Cardiac fibroblast (primary cell): ENCODE measurements around the gene SAMD10.
"Not testable (repeated sequence)": the region's sequence is repeated elsewhere in the genome, so short reads cannot be mapped to it uniquely, and the experiment has no call there.

Source experiments
- DNase-seq, 2 donors: peaks; one replicate each; pipeline versions ENCODE4 v3.0.0 to v3.0.0-alpha.2; 2010; ENCODE audit warnings: low read depth in 2 of 2
- H3K4me3 ChIP-seq, 2 donors: replicated peaks in 1 of 2; 1 replicate in 1 of 2; 2 replicates in 1 of 2; pipeline ENCODE4 v1.5.1; 2011; ENCODE audit warnings: low read depth in 2 of 2, low read length in 2 of 2, mild to moderate bottlenecking in 2 of 2, moderate library complexity in 1 of 2
- TF ChIP-seq, protein P1 (sequence below): IDR thresholded peaks from one replicate; pipeline ENCODE4 v1.5.1; 2011; ENCODE audit warnings: low read depth, mild to moderate bottlenecking, low read length, inconsistent platforms

The SAMD10 gene

DNA sequence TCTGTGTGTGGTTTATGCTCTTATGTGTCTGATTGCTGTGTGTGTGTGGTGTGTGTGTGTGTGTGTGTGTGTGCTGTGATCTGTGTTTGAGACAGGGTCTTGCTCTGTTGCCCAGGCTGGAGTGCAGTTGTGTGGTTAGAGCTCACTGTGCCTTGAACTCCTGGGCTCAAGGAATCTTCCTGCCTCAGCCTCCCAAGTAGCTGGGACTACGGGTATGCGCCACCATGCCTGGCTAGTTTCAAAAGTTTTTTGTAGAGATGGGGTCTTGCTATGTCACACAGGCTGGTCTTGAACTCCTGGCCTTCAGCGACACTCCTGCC, 6.3 kb downstream of the SAMD10 start:
- TF ChIP-seq, protein P1, sequence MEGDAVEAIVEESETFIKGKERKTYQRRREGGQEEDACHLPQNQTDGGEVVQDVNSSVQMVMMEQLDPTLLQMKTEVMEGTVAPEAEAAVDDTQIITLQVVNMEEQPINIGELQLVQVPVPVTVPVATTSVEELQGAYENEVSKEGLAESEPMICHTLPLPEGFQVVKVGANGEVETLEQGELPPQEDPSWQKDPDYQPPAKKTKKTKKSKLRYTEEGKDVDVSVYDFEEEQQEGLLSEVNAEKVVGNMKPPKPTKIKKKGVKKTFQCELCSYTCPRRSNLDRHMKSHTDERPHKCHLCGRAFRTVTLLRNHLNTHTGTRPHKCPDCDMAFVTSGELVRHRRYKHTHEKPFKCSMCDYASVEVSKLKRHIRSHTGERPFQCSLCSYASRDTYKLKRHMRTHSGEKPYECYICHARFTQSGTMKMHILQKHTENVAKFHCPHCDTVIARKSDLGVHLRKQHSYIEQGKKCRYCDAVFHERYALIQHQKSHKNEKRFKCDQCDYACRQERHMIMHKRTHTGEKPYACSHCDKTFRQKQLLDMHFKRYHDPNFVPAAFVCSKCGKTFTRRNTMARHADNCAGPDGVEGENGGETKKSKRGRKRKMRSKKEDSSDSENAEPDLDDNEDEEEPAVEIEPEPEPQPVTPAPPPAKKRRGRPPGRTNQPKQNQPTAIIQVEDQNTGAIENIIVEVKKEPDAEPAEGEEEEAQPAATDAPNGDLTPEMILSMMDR = no peak
- no peak overlapping the region for H3K4me3 ChIP-seq
- DNase-seq = no peak

DNA sequence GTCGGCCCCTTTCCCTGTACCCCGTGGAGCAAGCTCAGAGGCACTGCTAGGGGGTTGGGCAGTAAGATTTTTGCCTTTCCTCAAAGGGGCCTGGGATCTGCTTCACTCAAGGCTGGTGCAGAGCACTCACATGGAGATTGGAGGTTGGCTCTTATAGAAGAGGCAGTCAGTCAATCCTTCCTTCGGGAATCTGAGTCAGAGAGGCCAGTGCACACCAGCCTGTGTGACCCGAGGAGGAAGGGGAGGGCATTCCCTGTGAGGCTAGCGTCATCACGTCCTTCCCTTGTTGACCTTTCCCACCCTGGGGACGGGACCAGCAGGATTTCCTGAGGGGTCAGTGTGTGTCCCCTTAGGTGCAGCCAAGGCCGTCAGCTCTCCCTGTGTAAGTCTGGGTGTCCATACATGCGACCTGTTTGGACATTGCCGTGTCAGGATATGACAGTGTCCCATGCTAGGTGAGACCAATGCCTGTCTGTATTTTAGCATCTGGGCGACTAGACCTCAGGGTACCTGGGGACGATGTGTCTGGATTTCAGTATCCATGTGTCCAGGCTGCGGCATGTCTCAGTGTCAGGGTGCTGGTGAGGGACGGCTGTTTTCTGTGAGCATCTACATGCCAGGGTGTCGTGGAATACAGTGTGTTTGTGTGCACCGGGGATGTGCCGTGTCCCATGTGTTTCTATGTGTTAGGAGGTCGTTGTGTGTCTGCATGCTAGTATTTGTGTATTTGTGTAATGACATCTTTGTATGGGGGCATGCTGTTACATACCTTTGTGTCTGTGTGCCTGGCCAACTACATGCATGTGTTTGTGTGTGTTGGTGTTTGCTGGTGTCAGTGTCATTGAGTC, 6.9 kb downstream of the SAMD10 start:
- no peak overlapping the region for H3K4me3 ChIP-seq
- peak in 1 of 2 donors; percentile 19 for DNase-seq
- TF ChIP-seq, protein P1 = no peak

GRCh38 chr20:63971960-63972311, 7.5 kb downstream of the SAMD10 start:
- DNase-seq, H3K4me3 ChIP-seq: not testable (repeated sequence)

DNA sequence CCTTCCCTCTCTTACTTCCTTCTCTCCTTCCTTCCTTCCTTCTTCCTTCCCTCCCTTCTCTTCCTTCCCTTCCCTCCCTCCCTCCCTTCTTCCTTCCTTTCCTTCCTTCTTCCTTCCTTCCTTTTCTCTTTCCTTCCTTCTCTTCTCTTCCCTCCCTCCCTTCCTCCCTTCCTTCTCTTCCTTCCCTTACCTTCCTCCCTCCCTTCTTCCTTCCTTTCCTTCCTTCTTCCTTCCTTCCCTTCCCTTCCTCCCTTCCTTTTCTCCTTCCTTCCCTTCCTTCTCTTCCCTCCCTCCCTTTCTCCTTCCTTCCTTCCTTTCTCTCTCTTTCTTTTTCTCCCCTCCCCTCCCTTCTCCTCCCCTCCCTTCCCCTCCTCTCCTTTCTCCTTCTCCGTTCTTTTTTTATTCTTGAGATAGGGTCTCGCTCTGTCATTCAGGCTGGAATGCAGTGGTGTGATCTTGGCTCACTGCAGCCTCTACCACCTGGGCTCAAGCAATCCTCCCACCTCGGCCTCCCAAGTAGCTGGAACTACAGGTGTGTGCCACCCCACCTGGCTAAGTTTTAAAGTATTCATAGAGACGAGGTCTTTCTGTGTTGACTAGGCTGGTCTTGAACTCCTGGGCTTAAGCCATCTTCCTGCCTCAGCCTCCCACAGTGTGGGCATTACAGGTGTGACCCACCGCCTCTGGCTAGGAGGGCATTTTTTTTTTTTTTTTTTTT, 8.6 kb downstream of the SAMD10 start:
- DNase-seq = no peak
- TF ChIP-seq, protein P1 = no peak
- no peak overlapping the region for H3K4me3 ChIP-seq

- peak; percentile 44 to 75 for DNase-seq
- peak within 1 kb of the TSS; percentile 62 to 66 for H3K4me3 ChIP-seq
- TF ChIP-seq, protein P1 = no peak
These were observed 9.4 kb downstream of the SAMD10 start, which contains the start of gene ZNF512B for GRCh38 chr20:63969838-63970713. TSS of gene ZNF512B (minus strand) at chr20:63969930. CDS start at chr20:63967950, 1,980 bp downstream.

DNA sequence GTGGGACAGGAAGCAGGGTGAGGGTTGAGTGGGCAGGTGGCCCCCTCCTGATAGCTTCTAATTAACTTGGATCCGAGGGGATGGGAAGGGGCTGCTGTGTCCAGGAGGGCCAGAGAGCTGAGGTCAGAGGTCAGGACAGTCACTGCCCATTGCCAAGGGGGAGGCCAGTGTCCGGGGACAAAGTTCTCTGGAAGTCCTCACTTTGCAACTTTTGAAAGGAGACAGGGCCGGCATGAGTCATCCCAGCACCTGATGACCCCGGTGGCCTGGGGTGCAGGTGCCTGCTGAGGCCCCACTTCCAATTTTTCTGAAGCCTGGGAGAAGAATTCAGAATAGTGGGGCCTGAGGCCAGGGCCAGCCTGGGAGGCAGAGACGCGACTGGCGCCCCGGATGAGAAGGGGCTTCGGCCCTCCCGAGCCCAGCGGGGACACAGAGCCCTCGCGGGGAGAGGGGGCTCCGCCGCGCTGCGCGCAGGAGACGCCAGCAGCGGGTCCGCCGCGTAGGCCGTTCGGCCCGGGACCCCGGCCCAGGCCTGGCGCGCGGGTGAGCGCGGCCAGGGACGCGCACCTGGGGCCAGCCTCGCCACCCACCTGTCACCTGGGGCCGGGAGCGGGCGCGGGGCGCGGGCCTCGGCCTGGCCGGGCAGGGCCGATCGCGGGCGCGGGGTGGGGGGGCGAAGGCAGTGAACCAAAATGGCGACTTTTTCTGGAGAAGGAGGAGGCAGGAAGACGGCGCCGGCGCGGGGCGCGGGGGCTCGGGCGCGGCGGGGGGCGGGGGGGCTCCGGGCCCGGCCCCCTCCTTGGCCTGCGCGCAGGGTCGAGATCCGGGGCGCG, 10.3 kb downstream of the SAMD10 start:
- TF ChIP-seq, protein P1 = no peak
- no peak for DNase-seq

More for the DNA sequence above, 10.3 kb downstream of the SAMD10 start:
- H3K4me3 ChIP-seq = peak overlapping the region; percentile 59 to 62
